COLO668 (cell line): ENCODE results near the gene LSM12.

Experiments
- DNase-seq: peaks from one replicate; lab custom pipeline; 2025; ENCODE audit not compliant: unreplicated experiment; lab: John Stamatoyannopoulos, UW

Gene LSM12

GRCh38 chr17:43988301-43988700 lies 78.2 kb downstream of the LSM12 start:
- no peak for DNase-seq

- no peak for DNase-seq
Measured at GRCh38 chr17:43987131-43988021, 79.1 kb downstream of the LSM12 start.

- no peak for DNase-seq
Measured at GRCh38 chr17:43986225-43986981, 80.1 kb downstream of the LSM12 start.

- no peak for DNase-seq
Measured at GRCh38 chr17:43984521-43984920, 82.0 kb downstream of the LSM12 start.
